HG02870 (cell line): ENCODE results near the gene ITGA2B.
"Not testable (repeated sequence)": the region's sequence is repeated elsewhere in the genome, so short reads cannot be mapped to it uniquely, and the experiment has no call there.

Experiments used
- ATAC-seq: cut with Tn5 transposase; IDR thresholded peaks from one replicate; pipeline ENCODE4 v1.9.1; 2021; ENCODE audit warnings: mild to moderate bottlenecking, moderate library complexity; ENCODE audit not compliant: unreplicated experiment

Gene ITGA2B

GRCh38 chr17:44352828-44353671 is 36.4 kb downstream of the ITGA2B start:
- ATAC-seq: no peak

GRCh38 chr17:44351961-44352827 is 37.3 kb downstream of the ITGA2B start:
- ATAC-seq: no peak

- no peak for ATAC-seq
These were observed 38.0 kb downstream of the ITGA2B start for GRCh38 chr17:44351464-44351863.

GRCh38 chr17:44350733-44351226 is 38.7 kb downstream of the ITGA2B start:
- ATAC-seq: no peak

- no peak for ATAC-seq
These were observed 39.8 kb downstream of the ITGA2B start for GRCh38 chr17:44349553-44350070.

- no peak for ATAC-seq
These were observed 40.5 kb downstream of the ITGA2B start for GRCh38 chr17:44348988-44349364.

GRCh38 chr17:44348234-44348987 is 41.0 kb downstream of the ITGA2B start:
- ATAC-seq: peak; percentile 38

GRCh38 chr17:44347206-44348055 is 42.0 kb downstream of the ITGA2B start:
- not testable (repeated sequence) for ATAC-seq

GRCh38 chr17:44346064-44346844 is 43.2 kb downstream of the ITGA2B start:
- ATAC-seq: no peak

- no peak for ATAC-seq
These were observed 43.9 kb downstream of the ITGA2B start for GRCh38 chr17:44345454-44346026.

GRCh38 chr17:44344939-44345453 is 44.5 kb downstream of the ITGA2B start, which contains the start of gene GRN:
Gene GRN (plus strand): TSS chr17:44345302. CDS start chr17:44349165, 3,863 bp downstream.
- ATAC-seq: peak; percentile 60

GRCh38 chr17:44343510-44344209 is 45.8 kb downstream of the ITGA2B start:
- ATAC-seq: no peak

GRCh38 chr17:44340553-44340952 is 48.9 kb downstream of the ITGA2B start:
- not testable (repeated sequence) for ATAC-seq

- no peak for ATAC-seq
These were observed 50.7 kb downstream of the ITGA2B start for GRCh38 chr17:44338702-44339101.

- no peak for ATAC-seq
These were observed 53.5 kb downstream of the ITGA2B start for GRCh38 chr17:44335968-44336367.

GRCh38 chr17:44335564-44335963 is 53.9 kb downstream of the ITGA2B start:
- no peak for ATAC-seq

- ATAC-seq: no peak
These were observed 54.7 kb downstream of the ITGA2B start for GRCh38 chr17:44334727-44335126.

GRCh38 chr17:44334315-44334714 is 55.1 kb downstream of the ITGA2B start:
- no peak for ATAC-seq
